Measurements from ENCODE around the gene HAUS7.

- TF ChIP-seq EZH2phosphoT487 (IDR thresholded peaks at IDR 0.05; ENCODE audit: borderline replicate concordance, low read depth, low read length) = no peak
- TF ChIP-seq, protein P1, sequence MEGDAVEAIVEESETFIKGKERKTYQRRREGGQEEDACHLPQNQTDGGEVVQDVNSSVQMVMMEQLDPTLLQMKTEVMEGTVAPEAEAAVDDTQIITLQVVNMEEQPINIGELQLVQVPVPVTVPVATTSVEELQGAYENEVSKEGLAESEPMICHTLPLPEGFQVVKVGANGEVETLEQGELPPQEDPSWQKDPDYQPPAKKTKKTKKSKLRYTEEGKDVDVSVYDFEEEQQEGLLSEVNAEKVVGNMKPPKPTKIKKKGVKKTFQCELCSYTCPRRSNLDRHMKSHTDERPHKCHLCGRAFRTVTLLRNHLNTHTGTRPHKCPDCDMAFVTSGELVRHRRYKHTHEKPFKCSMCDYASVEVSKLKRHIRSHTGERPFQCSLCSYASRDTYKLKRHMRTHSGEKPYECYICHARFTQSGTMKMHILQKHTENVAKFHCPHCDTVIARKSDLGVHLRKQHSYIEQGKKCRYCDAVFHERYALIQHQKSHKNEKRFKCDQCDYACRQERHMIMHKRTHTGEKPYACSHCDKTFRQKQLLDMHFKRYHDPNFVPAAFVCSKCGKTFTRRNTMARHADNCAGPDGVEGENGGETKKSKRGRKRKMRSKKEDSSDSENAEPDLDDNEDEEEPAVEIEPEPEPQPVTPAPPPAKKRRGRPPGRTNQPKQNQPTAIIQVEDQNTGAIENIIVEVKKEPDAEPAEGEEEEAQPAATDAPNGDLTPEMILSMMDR (conservative IDR thresholded peaks at IDR 0.05; ENCODE audit: low read length) = no peak
Measured at GRCh38 chrX:153487590-153488071, 17.3 kb upstream of the HAUS7 start.
